Fibroblast of villous mesenchyme (primary cell): ENCODE data around the gene TMEM269. TPM values are rescaled to one million over a fixed set of nuclear protein-coding genes. Genes with fewer than 3 reads are reported as not detected.

Experiments used
- DNase-seq: peaks from one replicate; pipeline ENCODE4 v3.0.0-alpha.2; 2010; ENCODE audit warnings: low read depth
- H3K4me3 ChIP-seq: 2 replicates; pipeline ENCODE4 v1.5.1; 2011; ENCODE audit warnings: low read depth, mild to moderate bottlenecking, low read length
- CTCF ChIP-seq: IDR thresholded peaks from 2 replicates; pipeline ENCODE4 v1.5.1; 2012; ENCODE audit warnings: low read depth, mild to moderate bottlenecking, low read length; ENCODE audit not compliant: insufficient read depth
- total RNA-seq: library from RNA; depleted of rRNA; stranded (reverse); fragments of >200 nt; gene quantifications from 2 replicates; pipeline ENCODE4 v1.2.3, GENCODE V29; 2012

Gene TMEM269
- total RNA-seq, 1 donor, result under 0.01 TPM

- H3K4me3 ChIP-seq, result no peak overlapping the region
- DNase-seq, result no peak
- TF ChIP-seq CTCF, result no peak
These were observed 245 bp upstream of the TMEM269 start for GRCh38 chr1:42784547-42784945.

GRCh38 chr1:42786097-42786496 lies 1.3 kb downstream of the TMEM269 start:
- no peak overlapping the region for H3K4me3 ChIP-seq
- TF ChIP-seq CTCF, result no peak
- DNase-seq, result no peak

GRCh38 chr1:42788021-42788420 lies 3.2 kb downstream of the TMEM269 start:
- no peak for DNase-seq
- no peak for TF ChIP-seq CTCF
- H3K4me3 ChIP-seq, result no peak overlapping the region

- DNase-seq, result peak; percentile 15
- H3K4me3 ChIP-seq, result no peak overlapping the region
- TF ChIP-seq CTCF, result no peak
These were observed 9.0 kb downstream of the TMEM269 start for GRCh38 chr1:42793824-42794223.

- H3K4me3 ChIP-seq, result no peak overlapping the region
- no peak for TF ChIP-seq CTCF
- DNase-seq, result no peak
These were observed 12.6 kb downstream of the TMEM269 start for GRCh38 chr1:42797414-42797813.

- TF ChIP-seq CTCF, result no peak
- DNase-seq, result no peak
- no peak overlapping the region for H3K4me3 ChIP-seq
These were observed 13.2 kb downstream of the TMEM269 start for GRCh38 chr1:42797979-42798378.

- no peak for TF ChIP-seq CTCF
- no peak overlapping the region for H3K4me3 ChIP-seq
- no peak for DNase-seq
These were observed 17.2 kb downstream of the TMEM269 start for GRCh38 chr1:42801832-42802473.
